IMR-90 (cell line): ENCODE results near the gene RNF103. TPM values are rescaled to one million over a fixed set of nuclear protein-coding genes. Genes with fewer than 3 reads are reported as not detected.

ENCODE experiments used
- ATAC-seq: fragments of 200-7000 bp; cut with Tn5 transposase; 2 replicates; pipeline ENCODE4 v1.9.1; 2020; ENCODE audit warnings: low read depth, mild to moderate bottlenecking, moderate library complexity
- BruUV-seq: library from RNA; stranded (reverse); fragments of 400-500 nt; replicated peaks from 2 replicates; lab custom pipeline; 2021; lab: Mats Ljungman, UMichigan
- CTCF ChIA-PET: fragments of 300-600 bp; formaldehyde crosslinking; extraction: SDS; loops from one replicate; lab custom pipeline; 2021; ENCODE audit warnings: antibody characterized with exemption; lab: Yijun Ruan, JAX
- POLR2A ChIA-PET: fragments of 300-600 bp; sonication (Branson Sonifier 250); formaldehyde crosslinking; loops from one replicate; lab custom pipeline; 2022; ENCODE audit warnings: antibody characterized with exemption; ENCODE audit not compliant: unreplicated experiment; lab: Charles Lee
- DNase-seq: peaks from one replicate; pipeline ENCODE4 v3.0.0; 2013
- H2AFZ ChIP-seq: replicated peaks from 2 replicates; pipeline ENCODE3; 2013; ENCODE audit warnings: low read length, mild to moderate bottlenecking; ENCODE audit not compliant: poor library complexity
- H2AK5ac ChIP-seq: 2 replicates; pipeline ENCODE4 v1.6.1; 2013; ENCODE audit warnings: low read depth, low read length, inconsistent platforms
- H2AK9ac ChIP-seq: replicated peaks from 2 replicates; pipeline ENCODE3; 2013; ENCODE audit warnings: mild to moderate bottlenecking, low read depth, low read length, moderate library complexity; ENCODE audit not compliant: poor library complexity
- H2BK120ac ChIP-seq: 2 replicates; pipeline ENCODE4 v1.6.1; 2013; ENCODE audit warnings: low read depth, low read length, inconsistent platforms
- H2BK15ac ChIP-seq: 3 replicates; pipeline ENCODE4 v1.6.1; 2013; ENCODE audit warnings: low read depth, low read length, inconsistent platforms
- H2BK20ac ChIP-seq: 2 replicates; pipeline ENCODE4 v1.6.1; 2013; ENCODE audit warnings: low read depth, mild to moderate bottlenecking, inconsistent platforms, low read length, moderate library complexity
- H2BK5ac ChIP-seq: 2 replicates; pipeline ENCODE4 v1.6.1; 2013; ENCODE audit warnings: mild to moderate bottlenecking, low read depth, low read length, inconsistent platforms; ENCODE audit not compliant: poor library complexity, severe bottlenecking
- H3K14ac ChIP-seq: replicated peaks from 2 replicates; pipeline ENCODE4 v1.6.1; 2013; ENCODE audit warnings: low read depth, low read length, inconsistent platforms
- H3K18ac ChIP-seq: 2 replicates; pipeline ENCODE4 v1.6.1; 2013; ENCODE audit warnings: low read depth, low read length, control low read depth
- H3K23ac ChIP-seq: 2 replicates; pipeline ENCODE4 v1.6.1; 2013; ENCODE audit warnings: low read depth, low read length, inconsistent platforms
- H3K27ac ChIP-seq: 2 replicates; pipeline ENCODE4 v1.5.1; 2013; ENCODE audit warnings: mild to moderate bottlenecking, control low read depth, low read length; ENCODE audit not compliant: insufficient read depth
- H3K27me3 ChIP-seq: 2 replicates; pipeline ENCODE4 v1.6.1; 2013; ENCODE audit warnings: low read length; ENCODE audit not compliant: control insufficient read depth, insufficient read depth
- H3K36me3 ChIP-seq: 2 replicates; pipeline ENCODE4 v1.6.1; 2013; ENCODE audit warnings: low read length, mixed read lengths; ENCODE audit not compliant: control insufficient read depth, insufficient read depth
- H3K4ac ChIP-seq: 2 replicates; pipeline ENCODE4 v1.6.1; 2013; ENCODE audit warnings: low read depth, low read length, inconsistent platforms
- H3K4me1 ChIP-seq: 2 replicates; pipeline ENCODE4 v1.6.1; 2013; ENCODE audit warnings: low read length, mixed read lengths; ENCODE audit not compliant: control insufficient read depth, insufficient read depth
- H3K4me2 ChIP-seq: 2 replicates; pipeline ENCODE4 v1.6.1; 2013; ENCODE audit warnings: low read depth, mild to moderate bottlenecking, control low read depth, low read length, moderate library complexity
- H3K4me3 ChIP-seq: 2 replicates; pipeline ENCODE4 v1.5.1; 2013; ENCODE audit warnings: low read depth, mild to moderate bottlenecking, control low read depth, low read length, moderate library complexity; ENCODE audit not compliant: insufficient read depth
- H3K56ac ChIP-seq: 2 replicates; pipeline ENCODE4 v1.6.1; 2013; ENCODE audit warnings: low read length, inconsistent platforms; ENCODE audit not compliant: insufficient read depth; ENCODE audit errors: extremely low read depth
- H3K79me1 ChIP-seq, 2 experiments: 2 replicates each; pipeline ENCODE4 v1.6.1; 2013; ENCODE audit warnings: low read length in 2 of 2, inconsistent platforms in 1 of 2, low read depth in 1 of 2
- H3K9ac ChIP-seq: 2 replicates; pipeline ENCODE4 v1.6.1; 2013; ENCODE audit warnings: low read depth, low read length, control low read depth
- H3K9me1 ChIP-seq: 2 replicates; pipeline ENCODE4 v1.6.1; 2013; ENCODE audit warnings: low read length, inconsistent platforms; ENCODE audit not compliant: insufficient read depth
- H3K9me3 ChIP-seq: 2 replicates; pipeline ENCODE4 v1.6.1; 2013; ENCODE audit warnings: low read length; ENCODE audit not compliant: control insufficient read depth, insufficient read depth
- H4K20me1 ChIP-seq: 2 replicates; pipeline ENCODE4 v1.6.1; 2013; ENCODE audit warnings: low read length, inconsistent platforms; ENCODE audit not compliant: insufficient read depth
- H4K5ac ChIP-seq: 2 replicates; pipeline ENCODE4 v1.6.1; 2013; ENCODE audit warnings: mild to moderate bottlenecking, low read depth, low read length, control low read depth
- H4K8ac ChIP-seq, 2 experiments: 2 replicates each; pipeline ENCODE4 v1.6.1; 2013; ENCODE audit warnings: low read depth in 2 of 2, low read length in 2 of 2, control low read depth in 1 of 2, inconsistent platforms in 1 of 2
- H4K91ac ChIP-seq: 2 replicates; pipeline ENCODE4 v1.6.1; 2013; ENCODE audit warnings: low read depth, low read length, inconsistent platforms; ENCODE audit not compliant: insufficient read depth
- BHLHE40 ChIP-seq: fragments of 150-350 bp; IDR thresholded peaks from 2 replicates; pipeline ENCODE4 v1.6.1; 2016; ENCODE audit warnings: mild to moderate bottlenecking, low read depth, low read length
- CEBPB ChIP-seq: IDR thresholded peaks from 2 replicates; pipeline ENCODE4 v1.6.1; 2012; ENCODE audit warnings: low read depth, low read length, improper control_type of control experiment
- CHD1 ChIP-seq: IDR thresholded peaks from 2 replicates; pipeline ENCODE4 v1.6.1; 2012; ENCODE audit warnings: low read depth, low read length, improper control_type of control experiment
- MAFK ChIP-seq: IDR thresholded peaks from 2 replicates; pipeline ENCODE4 v1.6.1; 2012; ENCODE audit warnings: low read depth, low read length, improper control_type of control experiment
- MAZ ChIP-seq: IDR thresholded peaks from 2 replicates; pipeline ENCODE4 v1.6.1; 2012; ENCODE audit warnings: low read depth, mild to moderate bottlenecking, low read length, improper control_type of control experiment, moderate library complexity, borderline replicate concordance
- NFE2L2 ChIP-seq: fragments of 150-350 bp; IDR thresholded peaks from 2 replicates; pipeline ENCODE4 v1.6.1; 2016; ENCODE audit warnings: low read depth, mild to moderate bottlenecking, low read length
- POLR2A ChIP-seq: IDR thresholded peaks from 2 replicates; pipeline ENCODE4 v1.6.1; 2012; ENCODE audit warnings: mild to moderate bottlenecking, low read depth, low read length
- RCOR1 ChIP-seq: IDR thresholded peaks from 2 replicates; pipeline ENCODE4 v1.6.1; 2012; ENCODE audit warnings: mild to moderate bottlenecking, low read length, improper control_type of control experiment; ENCODE audit not compliant: insufficient replicate concordance
- dilution Hi-C: fragments of 300-500 bp; cut with HindIII; formaldehyde crosslinking; loops from one replicate; pipeline ENCODE4 v1.14.3; 2018; ENCODE audit warnings: low sequenced_read_pairs; ENCODE audit not compliant: unreplicated experiment
- in situ Hi-C: fragments of 300-500 bp; cut with MboI; formaldehyde crosslinking; loops from 3 replicates; pipeline ENCODE4 v1.14.3; 2019; ENCODE audit warnings: low sequenced_read_pairs, inconsistent platforms, mixed read lengths
- intact Hi-C: fragments of 100-400 bp; cut with micrococcal nuclease; formaldehyde crosslinking; loops from 2 replicates; pipeline ENCODE4 v1.10.0; 2022
- polyA plus RNA-seq, 3 experiments: library from polyadenylated mRNA; depleted of rRNA; stranded (reverse); fragments of >200 nt; gene quantifications; 2 replicates each; pipeline ENCODE4 v1.2.3, GENCODE V29; 2012; ENCODE audit warnings: low replicate concordance in 1 of 3
- total RNA-seq: library from RNA; depleted of rRNA; stranded (reverse); fragments of >200 nt; gene quantifications from 2 replicates; pipeline ENCODE4 v1.2.3, GENCODE V29; 2012
- TF ChIP-seq, protein P1 (sequence below): fragments of 150-350 bp; IDR thresholded peaks from 2 replicates; pipeline ENCODE4 v1.6.1; 2016; ENCODE audit warnings: low read depth, mild to moderate bottlenecking, low read length, moderate library complexity, borderline replicate concordance
- TF ChIP-seq, protein P2 (sequence below): conservative IDR thresholded peaks from 2 replicates; pipeline ENCODE4 v1.5.1; 2012; ENCODE audit warnings: mild to moderate bottlenecking, low read depth, low read length, improper control_type of control experiment

Gene RNF103
- total and polyA plus RNA-seq, 2 of the 4 experiments (the other 2 are of a cell fraction), result 5.6 to 7.2 TPM

DNA sequence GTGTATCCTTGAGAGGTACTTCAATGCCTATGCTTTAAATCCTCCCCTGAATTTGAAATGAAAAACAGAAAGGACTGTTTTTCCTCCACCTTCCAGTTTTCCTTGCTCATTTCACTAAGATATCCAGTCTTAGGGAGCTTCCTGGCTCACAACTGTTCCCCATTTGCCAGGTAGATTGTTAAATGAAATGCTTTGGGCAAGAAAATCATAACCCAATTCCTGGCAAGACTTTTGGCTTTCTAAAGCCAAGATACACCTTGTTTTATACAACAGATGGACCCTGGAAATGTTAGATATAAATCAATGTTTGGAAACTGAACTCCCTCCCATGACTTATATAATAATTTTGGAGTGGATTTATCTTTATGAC is 56.9 kb downstream of the RNF103 start:
- intact Hi-C loops, result no loop called here
- no peaks in the 10 kb centered on the region for H3K27me3 ChIP-seq
- no peak overlapping the region for H2BK15ac ChIP-seq
- in situ Hi-C loops, result loop anchor here (10.0 kb wide), 1 partner anchor 58 kb away; the partner anchor contains the start of gene RNF103
- H3K9me3 ChIP-seq, result no peaks in the 10 kb centered on the region
- DNase-seq, result no peak
- H3K18ac ChIP-seq, result no peak overlapping the region
- H4K5ac ChIP-seq, result no peak overlapping the region
- no peak overlapping the region for H2AK5ac ChIP-seq
- no peak overlapping the region for H3K9ac ChIP-seq
- ChIA-PET CTCF (interaction anchor here (0.6 kb wide), 1 partner anchor 106 kb away, joined by 3 read pairs; no protein-coding TSS in a partner anchor), POLR2A (no interaction called here)
- no peak overlapping the region for H2AFZ ChIP-seq
- no peak overlapping the region for H3K4me3 ChIP-seq
- no peaks in the 10 kb centered on the region for H3K36me3 ChIP-seq
- H3K79me1 ChIP-seq, result peaks cover 3 to 12% of the 10 kb centered on the region in 2 experiments; a peak in 3 of 4 replicates
- no peak overlapping the region for H3K4me2 ChIP-seq
- no peak overlapping the region for H2BK120ac ChIP-seq
- no peaks in the 10 kb centered on the region for H4K20me1 ChIP-seq
- no peak overlapping the region for H3K27ac ChIP-seq
- no peak overlapping the region for H2AK9ac ChIP-seq
- no peak for ATAC-seq
- no peak overlapping the region for H3K56ac ChIP-seq
- no peak overlapping the region for H3K23ac ChIP-seq
- H3K14ac ChIP-seq, result no peak overlapping the region
- dilution Hi-C loops, result no loop called here
- no peaks in the 10 kb centered on the region; the same call in 1 of the 2 replicates for H3K9me1 ChIP-seq
- TF ChIP-seq CEBPB (no peak), RCOR1 (no peak), MAFK (no peak), NFE2L2 (no peak), POLR2A (no peak), BHLHE40 (no peak), MAZ (no peak), CHD1 (no peak)
- TF ChIP-seq, protein P1, sequence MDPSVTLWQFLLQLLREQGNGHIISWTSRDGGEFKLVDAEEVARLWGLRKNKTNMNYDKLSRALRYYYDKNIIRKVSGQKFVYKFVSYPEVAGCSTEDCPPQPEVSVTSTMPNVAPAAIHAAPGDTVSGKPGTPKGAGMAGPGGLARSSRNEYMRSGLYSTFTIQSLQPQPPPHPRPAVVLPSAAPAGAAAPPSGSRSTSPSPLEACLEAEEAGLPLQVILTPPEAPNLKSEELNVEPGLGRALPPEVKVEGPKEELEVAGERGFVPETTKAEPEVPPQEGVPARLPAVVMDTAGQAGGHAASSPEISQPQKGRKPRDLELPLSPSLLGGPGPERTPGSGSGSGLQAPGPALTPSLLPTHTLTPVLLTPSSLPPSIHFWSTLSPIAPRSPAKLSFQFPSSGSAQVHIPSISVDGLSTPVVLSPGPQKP, result no peak
- TF ChIP-seq, protein P2, sequence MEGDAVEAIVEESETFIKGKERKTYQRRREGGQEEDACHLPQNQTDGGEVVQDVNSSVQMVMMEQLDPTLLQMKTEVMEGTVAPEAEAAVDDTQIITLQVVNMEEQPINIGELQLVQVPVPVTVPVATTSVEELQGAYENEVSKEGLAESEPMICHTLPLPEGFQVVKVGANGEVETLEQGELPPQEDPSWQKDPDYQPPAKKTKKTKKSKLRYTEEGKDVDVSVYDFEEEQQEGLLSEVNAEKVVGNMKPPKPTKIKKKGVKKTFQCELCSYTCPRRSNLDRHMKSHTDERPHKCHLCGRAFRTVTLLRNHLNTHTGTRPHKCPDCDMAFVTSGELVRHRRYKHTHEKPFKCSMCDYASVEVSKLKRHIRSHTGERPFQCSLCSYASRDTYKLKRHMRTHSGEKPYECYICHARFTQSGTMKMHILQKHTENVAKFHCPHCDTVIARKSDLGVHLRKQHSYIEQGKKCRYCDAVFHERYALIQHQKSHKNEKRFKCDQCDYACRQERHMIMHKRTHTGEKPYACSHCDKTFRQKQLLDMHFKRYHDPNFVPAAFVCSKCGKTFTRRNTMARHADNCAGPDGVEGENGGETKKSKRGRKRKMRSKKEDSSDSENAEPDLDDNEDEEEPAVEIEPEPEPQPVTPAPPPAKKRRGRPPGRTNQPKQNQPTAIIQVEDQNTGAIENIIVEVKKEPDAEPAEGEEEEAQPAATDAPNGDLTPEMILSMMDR, result no peak
- H4K8ac ChIP-seq, result no peak overlapping the region
- H3K4ac ChIP-seq, result no peak overlapping the region
- no peak overlapping the region for H2BK5ac ChIP-seq
- peaks cover 2% of the 10 kb centered on the region for H3K4me1 ChIP-seq
- no TSS peak for BruUV-seq
- no peak overlapping the region for H2BK20ac ChIP-seq
- no peak overlapping the region for H4K91ac ChIP-seq
